Measurements from ENCODE around the gene SERPINB1.
"Not testable (repeated sequence)": the region's sequence is repeated elsewhere in the genome, so short reads cannot be mapped to it uniquely, and the experiment has no call there.

Gene SERPINB1

GRCh38 chr6:2884804-2885203, 43.1 kb upstream of the SERPINB1 start:
- H3K36me3 ChIP-seq (ENCODE audit: control insufficient read depth, low read length), result peaks cover 49% of the 10 kb centered on the region
- no peaks in the 10 kb centered on the region for H3K9me2 ChIP-seq (replicated peaks; ENCODE audit: control insufficient read depth, low read length)
- peak overlapping the region; percentile 56 for H3K4me2 ChIP-seq (ENCODE audit: low read length)
- H3K4me3 ChIP-seq (ENCODE audit: low read length), result peak overlapping the region; percentile 59
- no peaks in the 10 kb centered on the region for H4K20me1 ChIP-seq (ENCODE audit: control insufficient read depth, insufficient read depth, low read depth, low read length)
- peaks cover 4% of the 10 kb centered on the region; the same call in 1 of the 2 replicates for H3K9me3 ChIP-seq (ENCODE audit: control insufficient read depth, insufficient read depth, low read length)
- H3K4me1 ChIP-seq (ENCODE audit: control insufficient read depth, low read length), result peaks cover 93% of the 10 kb centered on the region
- H3K79me2 ChIP-seq (ENCODE audit: control insufficient read depth, low read length), result peaks cover 33% of the 10 kb centered on the region
- TF ChIP-seq EZH2phosphoT487 (IDR thresholded peaks at IDR 0.05; ENCODE audit: borderline replicate concordance, low read length) (no peak), CTCF (IDR thresholded peaks at IDR 0.05; ENCODE audit: low read depth, low read length, poor library complexity, severe bottlenecking) (no peak)
- no peaks in the 10 kb centered on the region for H3K27me3 ChIP-seq (ENCODE audit: control insufficient read depth, low read length)
- peaks cover 68% of the 10 kb centered on the region for H3F3A ChIP-seq (ENCODE audit: control insufficient read depth, insufficient read depth)
- H3K27ac ChIP-seq (ENCODE audit: low read depth, low read length), result peak overlapping the region; percentile 84

GRCh38 chr6:2883673-2884072, 42.0 kb upstream of the SERPINB1 start:
- peaks cover 60% of the 10 kb centered on the region for H3F3A ChIP-seq (ENCODE audit: control insufficient read depth, insufficient read depth)
- peak overlapping the region; percentile 59 for H3K4me3 ChIP-seq (ENCODE audit: low read length)
- H3K79me2 ChIP-seq (ENCODE audit: control insufficient read depth, low read length), result peaks cover 37% of the 10 kb centered on the region
- no peaks in the 10 kb centered on the region for H3K27me3 ChIP-seq (ENCODE audit: control insufficient read depth, low read length)
- H3K9me3 ChIP-seq (ENCODE audit: control insufficient read depth, insufficient read depth, low read length), result peaks cover 4% of the 10 kb centered on the region; the same call in 1 of the 2 replicates
- TF ChIP-seq EZH2phosphoT487 (IDR thresholded peaks at IDR 0.05; ENCODE audit: borderline replicate concordance, low read length), result no peak
- no peak for TF ChIP-seq CTCF (IDR thresholded peaks at IDR 0.05; ENCODE audit: low read depth, low read length, poor library complexity, severe bottlenecking)
- no peaks in the 10 kb centered on the region for H3K9me2 ChIP-seq (replicated peaks; ENCODE audit: control insufficient read depth, low read length)
- no peaks in the 10 kb centered on the region for H4K20me1 ChIP-seq (ENCODE audit: control insufficient read depth, insufficient read depth, low read depth, low read length)
- H3K27ac ChIP-seq (ENCODE audit: low read depth, low read length), result peak overlapping the region; percentile 84
- peak overlapping the region; percentile 56 for H3K4me2 ChIP-seq (ENCODE audit: low read length)
- H3K4me1 ChIP-seq (ENCODE audit: control insufficient read depth, low read length), result peaks cover 97% of the 10 kb centered on the region
- peaks cover 40% of the 10 kb centered on the region for H3K36me3 ChIP-seq (ENCODE audit: control insufficient read depth, low read length)

GRCh38 chr6:2881423-2881822, 39.8 kb upstream of the SERPINB1 start:
- peak overlapping the region; percentile 72 for H3K27ac ChIP-seq (ENCODE audit: low read depth, low read length)
- no peaks in the 10 kb centered on the region for H4K20me1 ChIP-seq (ENCODE audit: control insufficient read depth, insufficient read depth, low read depth, low read length)
- H3K4me3 ChIP-seq (ENCODE audit: low read length), result peak overlapping the region; percentile 56
- H3K9me2 ChIP-seq (replicated peaks; ENCODE audit: control insufficient read depth, low read length), result no peaks in the 10 kb centered on the region
- TF ChIP-seq CTCF (IDR thresholded peaks at IDR 0.05; ENCODE audit: low read depth, low read length, poor library complexity, severe bottlenecking), result no peak
- TF ChIP-seq EZH2phosphoT487 (IDR thresholded peaks at IDR 0.05; ENCODE audit: borderline replicate concordance, low read length), result no peak
- H3K79me2 ChIP-seq (ENCODE audit: control insufficient read depth, low read length), result peaks cover 44% of the 10 kb centered on the region
- H3K9me3 ChIP-seq (ENCODE audit: control insufficient read depth, insufficient read depth, low read length), result no peaks in the 10 kb centered on the region
- H3K27me3 ChIP-seq (ENCODE audit: control insufficient read depth, low read length), result no peaks in the 10 kb centered on the region
- H3K36me3 ChIP-seq (ENCODE audit: control insufficient read depth, low read length), result peaks cover 17% of the 10 kb centered on the region
- H3K4me2 ChIP-seq (ENCODE audit: low read length), result peak overlapping the region; percentile 60
- peaks cover 42% of the 10 kb centered on the region for H3F3A ChIP-seq (ENCODE audit: control insufficient read depth, insufficient read depth)
- peaks cover 97% of the 10 kb centered on the region for H3K4me1 ChIP-seq (ENCODE audit: control insufficient read depth, low read length)

- H4K20me1 ChIP-seq (ENCODE audit: control insufficient read depth, insufficient read depth, low read depth, low read length); H3K9me2 ChIP-seq (replicated peaks; ENCODE audit: control insufficient read depth, low read length); H3K9me3 ChIP-seq (ENCODE audit: control insufficient read depth, insufficient read depth, low read length); H3K36me3 ChIP-seq (ENCODE audit: control insufficient read depth, low read length); H3K27me3 ChIP-seq (ENCODE audit: control insufficient read depth, low read length): not testable (repeated sequence)
- H3K4me3 ChIP-seq (ENCODE audit: low read length), result peak overlapping the region; percentile 56
- peaks cover 50% of the 10 kb centered on the region for H3K79me2 ChIP-seq (ENCODE audit: control insufficient read depth, low read length)
- H3K4me1 ChIP-seq (ENCODE audit: control insufficient read depth, low read length), result peaks cover 94% of the 10 kb centered on the region
- peaks cover 29% of the 10 kb centered on the region for H3F3A ChIP-seq (ENCODE audit: control insufficient read depth, insufficient read depth)
- H3K27ac ChIP-seq (ENCODE audit: low read depth, low read length), result peak overlapping the region; percentile 72
- peak overlapping the region; percentile 60 for H3K4me2 ChIP-seq (ENCODE audit: low read length)
Measured at GRCh38 chr6:2880156-2880555, 38.5 kb upstream of the SERPINB1 start.

All from DOHH2 (cell line).